ENCODE results near the gene WNK2.
A peak's percentile ranks its signal among the peaks of the same experiment; 100 is the strongest.

Gene WNK2

GRCh38 chr9:93225417-93225816 is 41.5 kb downstream of the WNK2 start:
- Histone ChIP-seq H3K27ac (replicated peaks) (no peak overlapping the region), H3K4me3 (replicated peaks; ENCODE audit: insufficient read depth, low read length) (no peak overlapping the region)

DNA sequence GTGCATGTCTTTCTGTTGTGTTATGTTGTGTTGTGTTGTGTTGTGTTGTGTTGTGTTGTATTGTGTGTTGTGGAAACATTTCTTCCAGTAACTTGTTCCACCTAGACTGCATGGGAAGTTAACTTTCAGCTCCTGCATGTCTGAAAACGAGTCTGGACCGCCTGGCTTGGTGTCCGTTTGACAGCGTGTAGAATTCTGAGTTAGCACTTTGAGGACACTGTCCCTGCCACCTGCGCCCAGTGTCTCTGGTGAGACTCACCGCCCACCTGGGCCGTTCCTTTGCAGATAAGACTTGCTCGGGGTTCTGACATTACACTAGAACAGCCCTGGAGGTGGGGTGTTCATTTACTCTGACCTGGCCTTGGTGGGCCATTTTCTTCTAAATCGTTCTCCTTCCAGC is 42.0 kb downstream of the WNK2 start:
- TF ChIP-seq, protein P1, sequence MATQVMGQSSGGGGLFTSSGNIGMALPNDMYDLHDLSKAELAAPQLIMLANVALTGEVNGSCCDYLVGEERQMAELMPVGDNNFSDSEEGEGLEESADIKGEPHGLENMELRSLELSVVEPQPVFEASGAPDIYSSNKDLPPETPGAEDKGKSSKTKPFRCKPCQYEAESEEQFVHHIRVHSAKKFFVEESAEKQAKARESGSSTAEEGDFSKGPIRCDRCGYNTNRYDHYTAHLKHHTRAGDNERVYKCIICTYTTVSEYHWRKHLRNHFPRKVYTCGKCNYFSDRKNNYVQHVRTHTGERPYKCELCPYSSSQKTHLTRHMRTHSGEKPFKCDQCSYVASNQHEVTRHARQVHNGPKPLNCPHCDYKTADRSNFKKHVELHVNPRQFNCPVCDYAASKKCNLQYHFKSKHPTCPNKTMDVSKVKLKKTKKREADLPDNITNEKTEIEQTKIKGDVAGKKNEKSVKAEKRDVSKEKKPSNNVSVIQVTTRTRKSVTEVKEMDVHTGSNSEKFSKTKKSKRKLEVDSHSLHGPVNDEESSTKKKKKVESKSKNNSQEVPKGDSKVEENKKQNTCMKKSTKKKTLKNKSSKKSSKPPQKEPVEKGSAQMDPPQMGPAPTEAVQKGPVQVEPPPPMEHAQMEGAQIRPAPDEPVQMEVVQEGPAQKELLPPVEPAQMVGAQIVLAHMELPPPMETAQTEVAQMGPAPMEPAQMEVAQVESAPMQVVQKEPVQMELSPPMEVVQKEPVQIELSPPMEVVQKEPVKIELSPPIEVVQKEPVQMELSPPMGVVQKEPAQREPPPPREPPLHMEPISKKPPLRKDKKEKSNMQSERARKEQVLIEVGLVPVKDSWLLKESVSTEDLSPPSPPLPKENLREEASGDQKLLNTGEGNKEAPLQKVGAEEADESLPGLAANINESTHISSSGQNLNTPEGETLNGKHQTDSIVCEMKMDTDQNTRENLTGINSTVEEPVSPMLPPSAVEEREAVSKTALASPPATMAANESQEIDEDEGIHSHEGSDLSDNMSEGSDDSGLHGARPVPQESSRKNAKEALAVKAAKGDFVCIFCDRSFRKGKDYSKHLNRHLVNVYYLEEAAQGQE (IDR thresholded peaks at IDR 0.05; ENCODE audit: insufficient replicate concordance, low read depth), result no peak
- no peak for TF ChIP-seq SPI1 (IDR thresholded peaks at IDR 0.05; ENCODE audit: borderline replicate concordance, low read depth)
- TF ChIP-seq POLR2AphosphoS5 (IDR thresholded peaks at IDR 0.05; ENCODE audit: low read depth), result no peak
- TF ChIP-seq, protein P2, sequence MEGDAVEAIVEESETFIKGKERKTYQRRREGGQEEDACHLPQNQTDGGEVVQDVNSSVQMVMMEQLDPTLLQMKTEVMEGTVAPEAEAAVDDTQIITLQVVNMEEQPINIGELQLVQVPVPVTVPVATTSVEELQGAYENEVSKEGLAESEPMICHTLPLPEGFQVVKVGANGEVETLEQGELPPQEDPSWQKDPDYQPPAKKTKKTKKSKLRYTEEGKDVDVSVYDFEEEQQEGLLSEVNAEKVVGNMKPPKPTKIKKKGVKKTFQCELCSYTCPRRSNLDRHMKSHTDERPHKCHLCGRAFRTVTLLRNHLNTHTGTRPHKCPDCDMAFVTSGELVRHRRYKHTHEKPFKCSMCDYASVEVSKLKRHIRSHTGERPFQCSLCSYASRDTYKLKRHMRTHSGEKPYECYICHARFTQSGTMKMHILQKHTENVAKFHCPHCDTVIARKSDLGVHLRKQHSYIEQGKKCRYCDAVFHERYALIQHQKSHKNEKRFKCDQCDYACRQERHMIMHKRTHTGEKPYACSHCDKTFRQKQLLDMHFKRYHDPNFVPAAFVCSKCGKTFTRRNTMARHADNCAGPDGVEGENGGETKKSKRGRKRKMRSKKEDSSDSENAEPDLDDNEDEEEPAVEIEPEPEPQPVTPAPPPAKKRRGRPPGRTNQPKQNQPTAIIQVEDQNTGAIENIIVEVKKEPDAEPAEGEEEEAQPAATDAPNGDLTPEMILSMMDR (IDR thresholded peaks at IDR 0.05; ENCODE audit: insufficient read depth, low read length), result no peak
- TF ChIP-seq GABPA (IDR thresholded peaks at IDR 0.05; ENCODE audit: low read depth), result no peak
- H3K27me3 ChIP-seq (ENCODE audit: insufficient read depth, poor library complexity, severe bottlenecking), result peaks cover 13% of the 10 kb centered on the region
- no peak overlapping the region for H3K4me3 ChIP-seq (replicated peaks; ENCODE audit: insufficient read depth, low read length)
- H3K27ac ChIP-seq (replicated peaks), result no peak overlapping the region
- DNase-seq (ENCODE audit: low read depth in 1 of 2, low spot score in 1 of 2), result no peak

More at GRCh38 chr9:93225417-93225816, 41.5 kb downstream of the WNK2 start:
- H3K27me3 ChIP-seq (ENCODE audit: insufficient read depth, poor library complexity, severe bottlenecking), result peaks cover 13% of the 10 kb centered on the region
- TF ChIP-seq GABPA (IDR thresholded peaks at IDR 0.05; ENCODE audit: low read depth) (no peak), SPI1 (IDR thresholded peaks at IDR 0.05; ENCODE audit: borderline replicate concordance, low read depth) (peak; percentile 62; the same call in 1 of the 2 replicates), POLR2AphosphoS5 (IDR thresholded peaks at IDR 0.05; ENCODE audit: low read depth) (no peak)
- TF ChIP-seq, protein P1 (IDR thresholded peaks at IDR 0.05; ENCODE audit: insufficient replicate concordance, low read depth), result no peak
- TF ChIP-seq, protein P2 (IDR thresholded peaks at IDR 0.05; ENCODE audit: insufficient read depth, low read length), result no peak
- DNase-seq (ENCODE audit: low read depth in 1 of 2, low spot score in 1 of 2), result peak in 1 of 2 experiments; percentile 14

DNA sequence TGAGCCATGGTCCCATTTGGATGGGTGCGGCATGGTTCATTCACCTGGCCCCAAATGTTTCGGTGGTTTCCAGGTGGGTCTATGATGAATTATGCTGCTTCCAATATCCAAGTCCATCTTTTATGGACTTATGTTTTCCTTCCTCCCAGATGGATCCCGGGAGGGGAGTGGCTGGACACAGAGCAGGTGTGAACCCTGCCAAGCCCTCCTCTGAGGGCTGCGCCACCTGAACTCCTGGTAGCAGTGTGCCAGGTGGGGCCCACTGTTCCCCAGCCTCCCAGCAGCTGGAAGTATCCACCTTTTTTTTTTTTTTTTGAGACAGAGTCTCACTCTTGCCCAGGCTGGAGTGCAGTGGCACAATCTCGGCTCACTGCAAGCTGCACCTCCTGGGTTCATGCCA is 42.9 kb downstream of the WNK2 start:
- DNase-seq (ENCODE audit: low read depth in 1 of 2, low spot score in 1 of 2), result no peak
- no peak overlapping the region for H3K27ac ChIP-seq (replicated peaks)
- no peak overlapping the region for H3K4me3 ChIP-seq (replicated peaks; ENCODE audit: insufficient read depth, low read length)
- no peak for TF ChIP-seq POLR2AphosphoS5 (IDR thresholded peaks at IDR 0.05; ENCODE audit: low read depth)
- TF ChIP-seq, protein P2 (IDR thresholded peaks at IDR 0.05; ENCODE audit: insufficient read depth, low read length), result no peak
- H3K27me3 ChIP-seq (ENCODE audit: insufficient read depth, poor library complexity, severe bottlenecking), result peaks cover 19% of the 10 kb centered on the region

GRCh38 chr9:93228030-93228429 is 44.1 kb downstream of the WNK2 start:
- Histone ChIP-seq H3K27ac (replicated peaks) (no peak overlapping the region), H3K27me3 (ENCODE audit: insufficient read depth, poor library complexity, severe bottlenecking) (peaks cover 22% of the 10 kb centered on the region), H3K4me3 (replicated peaks; ENCODE audit: insufficient read depth, low read length) (no peak overlapping the region)
- no peak for DNase-seq (ENCODE audit: low read depth in 1 of 2, low spot score in 1 of 2)
- TF ChIP-seq SPI1 (IDR thresholded peaks at IDR 0.05; ENCODE audit: borderline replicate concordance, low read depth), result no peak
- TF ChIP-seq, protein P2 (IDR thresholded peaks at IDR 0.05; ENCODE audit: insufficient read depth, low read length), result no peak
- no peak for TF ChIP-seq POLR2AphosphoS5 (IDR thresholded peaks at IDR 0.05; ENCODE audit: low read depth)
- TF ChIP-seq, protein P1 (IDR thresholded peaks at IDR 0.05; ENCODE audit: insufficient replicate concordance, low read depth), result no peak
- no peak for TF ChIP-seq GABPA (IDR thresholded peaks at IDR 0.05; ENCODE audit: low read depth)

Measured in HL-60 (cell line).